KOPT-K1 (cell line): ENCODE data around the gene TTC27.

Experiments
- H3K27ac ChIP-seq: fragments of 200-600 bp; sonication (generic); 2 replicates; pipeline ENCODE4 v1.5.1; 2016; ENCODE audit warnings: antibody characterized with exemption, mild to moderate bottlenecking, low read depth, low read length; ENCODE audit not compliant: poor library complexity, severe bottlenecking
- H3K36me3 ChIP-seq: fragments of 200-600 bp; sonication (generic); 2 replicates; pipeline ENCODE4 v1.5.1; 2017; ENCODE audit warnings: antibody characterized with exemption, mild to moderate bottlenecking, low read length, moderate library complexity; ENCODE audit not compliant: insufficient read depth
- H3K9me3 ChIP-seq: fragments of 200-600 bp; sonication (generic); 2 replicates; pipeline ENCODE4 v1.5.1; 2017; ENCODE audit warnings: antibody characterized with exemption, low read length, mild to moderate bottlenecking; ENCODE audit not compliant: insufficient read depth, poor library complexity, severe bottlenecking

TTC27 gene

GRCh38 chr2:32773448-32773808, 145.6 kb downstream of the TTC27 start:
- no peak overlapping the region for H3K27ac ChIP-seq
- no peaks in the 10 kb centered on the region for H3K9me3 ChIP-seq

GRCh38 chr2:32775954-32776353, 148.1 kb downstream of the TTC27 start:
- Histone ChIP-seq H3K9me3 (peaks cover 16% of the 10 kb centered on the region), H3K27ac (no peak overlapping the region), H3K36me3 (peaks cover 21% of the 10 kb centered on the region)

More at GRCh38 chr2:32773448-32773808, 145.6 kb downstream of the TTC27 start:
- peaks cover 2% of the 10 kb centered on the region for H3K36me3 ChIP-seq

GRCh38 chr2:32777714-32778113, 149.9 kb downstream of the TTC27 start:
- H3K36me3 ChIP-seq = peaks cover 34% of the 10 kb centered on the region
- H3K9me3 ChIP-seq = peaks cover 24% of the 10 kb centered on the region
- no peak overlapping the region for H3K27ac ChIP-seq

GRCh38 chr2:32780961-32781360, 153.1 kb downstream of the TTC27 start:
- Histone ChIP-seq H3K36me3 (peaks cover 54% of the 10 kb centered on the region), H3K27ac (no peak overlapping the region), H3K9me3 (peaks cover 33% of the 10 kb centered on the region)

GRCh38 chr2:32783469-32783868, 155.6 kb downstream of the TTC27 start:
- peaks cover 60% of the 10 kb centered on the region for H3K36me3 ChIP-seq
- peaks cover 33% of the 10 kb centered on the region for H3K9me3 ChIP-seq
- no peak overlapping the region for H3K27ac ChIP-seq

GRCh38 chr2:32783933-32784332, 156.1 kb downstream of the TTC27 start:
- peaks cover 30% of the 10 kb centered on the region for H3K9me3 ChIP-seq
- peaks cover 56% of the 10 kb centered on the region for H3K36me3 ChIP-seq
- no peak overlapping the region for H3K27ac ChIP-seq

GRCh38 chr2:32787207-32787606, 159.4 kb downstream of the TTC27 start:
- peaks cover 14% of the 10 kb centered on the region for H3K9me3 ChIP-seq
- H3K36me3 ChIP-seq = peaks cover 39% of the 10 kb centered on the region
- no peak overlapping the region for H3K27ac ChIP-seq

GRCh38 chr2:32788114-32788513, 160.3 kb downstream of the TTC27 start:
- Histone ChIP-seq H3K27ac (no peak overlapping the region), H3K36me3 (peaks cover 32% of the 10 kb centered on the region), H3K9me3 (peaks cover 14% of the 10 kb centered on the region)

GRCh38 chr2:32792416-32792815, 164.6 kb downstream of the TTC27 start:
- H3K9me3 ChIP-seq = peaks cover 5% of the 10 kb centered on the region
- H3K27ac ChIP-seq = no peak overlapping the region
- H3K36me3 ChIP-seq = peaks cover 8% of the 10 kb centered on the region; the same call in 1 of the 2 replicates

- no peak overlapping the region for H3K27ac ChIP-seq
- no peaks in the 10 kb centered on the region for H3K9me3 ChIP-seq
- no peaks in the 10 kb centered on the region; the same call in 1 of the 2 replicates for H3K36me3 ChIP-seq
Observed at GRCh38 chr2:32798829-32799228, 171.0 kb downstream of the TTC27 start.

GRCh38 chr2:32801741-32802140, 173.9 kb downstream of the TTC27 start:
- Histone ChIP-seq H3K9me3 (no peaks in the 10 kb centered on the region), H3K27ac (no peak overlapping the region), H3K36me3 (no peaks in the 10 kb centered on the region)

- no peaks in the 10 kb centered on the region for H3K36me3 ChIP-seq
- no peaks in the 10 kb centered on the region for H3K9me3 ChIP-seq
- no peak overlapping the region for H3K27ac ChIP-seq
Observed at GRCh38 chr2:32802877-32803276, 175.0 kb downstream of the TTC27 start.

GRCh38 chr2:32804205-32804604, 176.4 kb downstream of the TTC27 start:
- no peaks in the 10 kb centered on the region for H3K9me3 ChIP-seq
- H3K27ac ChIP-seq = no peak overlapping the region
- H3K36me3 ChIP-seq = no peaks in the 10 kb centered on the region

GRCh38 chr2:32805104-32806095, 177.6 kb downstream of the TTC27 start:
- H3K27ac ChIP-seq = no peak overlapping the region

GRCh38 chr2:32806857-32807256, 179.0 kb downstream of the TTC27 start:
- 0 out of 2 replicates have a peak, but pooled peaks cover 2% of the 10 kb centered on the region for H3K36me3 ChIP-seq
- no peak overlapping the region for H3K27ac ChIP-seq

More at GRCh38 chr2:32805104-32806095, 177.6 kb downstream of the TTC27 start:
- Histone ChIP-seq H3K36me3 (no peaks in the 10 kb centered on the region), H3K9me3 (no peaks in the 10 kb centered on the region)

GRCh38 chr2:32807662-32808061, 179.8 kb downstream of the TTC27 start:
- H3K27ac ChIP-seq = no peak overlapping the region
- 0 out of 2 replicates have a peak, but pooled peaks cover 3% of the 10 kb centered on the region for H3K36me3 ChIP-seq
- no peaks in the 10 kb centered on the region for H3K9me3 ChIP-seq

More at GRCh38 chr2:32806857-32807256, 179.0 kb downstream of the TTC27 start:
- no peaks in the 10 kb centered on the region for H3K9me3 ChIP-seq
